H1 (cell line): ENCODE results near the gene LRRFIP1. TPM values are rescaled to one million over a fixed set of nuclear protein-coding genes. Genes with fewer than 3 reads are reported as not detected.

Experiments used
- CHD2 ChIP-seq: IDR thresholded peaks from 2 replicates; pipeline ENCODE4 v1.6.1; 2012; ENCODE audit warnings: low read length, improper control_type of control experiment
- GABPA ChIP-seq: IDR thresholded peaks from 2 replicates; pipeline ENCODE4 v1.6.1; 2011; ENCODE audit warnings: mild to moderate bottlenecking, low read length, moderate library complexity, borderline replicate concordance; ENCODE audit not compliant: insufficient read depth
- POU5F1 ChIP-seq: IDR thresholded peaks from 2 replicates; pipeline ENCODE4 v1.6.1; 2011; ENCODE audit warnings: low read depth, mild to moderate bottlenecking, low read length, moderate library complexity
- RAD21 ChIP-seq, 2 experiments: IDR thresholded peaks in 1 of 2; conservative IDR thresholded peaks in 1 of 2; 2 replicates each; pipeline ENCODE4 v1.6.1; 2011; ENCODE audit warnings: low read depth in 2 of 2, low read length in 2 of 2, improper control_type of control experiment in 1 of 2, inconsistent platforms in 1 of 2, mild to moderate bottlenecking in 1 of 2, moderate library complexity in 1 of 2
- SRF ChIP-seq: IDR thresholded peaks from 2 replicates; pipeline ENCODE4 v1.6.1; 2011; ENCODE audit warnings: mild to moderate bottlenecking, low read depth, low read length, moderate library complexity
- TBP ChIP-seq: IDR thresholded peaks from 2 replicates; pipeline ENCODE4 v1.6.1; 2011; ENCODE audit warnings: low read depth, low read length, improper control_type of control experiment
- ZNF274 ChIP-seq: IDR thresholded peaks from 2 replicates; pipeline ENCODE4 v1.7.0; 2012; ENCODE audit warnings: low read length, borderline replicate concordance; ENCODE audit errors: extremely low read depth
- polyA plus RNA-seq, 7 experiments: library from polyadenylated mRNA; depleted of rRNA in 3 of 7; stranded (reverse) in 5 of 7; unstranded in 2 of 7; fragments of >200 nt in 5 of 7; fragments of 200-250 nt in 2 of 7; gene quantifications; 1 replicate in 5 of 7; 2 replicates in 1 of 7; 4 replicates in 1 of 7; pipeline versions ENCODE4 v1.2.1 to v1.2.3, GENCODE V29; 2011 to 2013; ENCODE audit warnings: missing spikeins in 2 of 7, mixed read lengths in 2 of 7
- total RNA-seq: library from RNA; stranded (reverse); fragmentation: NEBNext Ultra II Directional; extraction: Animal tissue kit (Norgen Biotek cat#: 25700); gene quantifications from 2 replicates; pipeline ENCODE4 v1.2.1, GENCODE V29; 2021

The LRRFIP1 gene
- total and polyA plus RNA-seq, 2 of the 8 experiments (the other 6 are each of a cell fraction or from before 2014, with no cell fraction given): 12.1 to 75.8 TPM

DNA sequence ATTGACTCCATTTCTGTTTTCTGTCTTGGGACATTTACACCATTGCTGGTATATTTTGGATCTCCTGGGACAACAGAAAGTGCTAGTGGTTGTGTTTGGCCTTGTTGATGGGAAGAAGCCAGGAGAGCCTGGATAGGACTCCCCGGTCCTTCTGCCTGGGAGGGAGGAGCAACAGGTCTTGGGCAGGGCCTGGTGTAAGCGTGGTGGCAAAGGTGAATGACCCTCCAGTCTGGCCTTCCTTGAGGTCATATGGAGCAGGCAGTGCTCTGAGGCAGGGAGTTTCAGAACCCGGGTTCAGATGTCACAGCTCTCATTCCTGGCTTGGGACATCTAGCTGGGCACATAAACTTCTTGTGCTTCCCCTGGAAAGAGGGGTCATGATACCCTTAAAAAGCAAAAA, 115.2 kb downstream of the LRRFIP1 start (continued):
- no peak for TF ChIP-seq SRF
- no peak for TF ChIP-seq TBP
- no peak for TF ChIP-seq GABPA
- no peak for TF ChIP-seq ZNF274
- no peak for TF ChIP-seq RAD21 (IDR thresholded peaks at IDR 0.05 in 1 of 2, conservative IDR thresholded peaks at IDR 0.05 in 1 of 2; ENCODE audit: low read depth in 2 of 2, low read length in 2 of 2)
- TF ChIP-seq POU5F1: no peak
- TF ChIP-seq CHD2: no peak
